ENCODE results near the gene KIAA1671. TPM values are rescaled to one million over a fixed set of nuclear protein-coding genes. Genes with fewer than 3 reads are reported as not detected.

The KIAA1671 gene
- total RNA-seq, 6 experiments from 2014 or later: 1.3 to 5.0 (median 1.6) TPM

DNA sequence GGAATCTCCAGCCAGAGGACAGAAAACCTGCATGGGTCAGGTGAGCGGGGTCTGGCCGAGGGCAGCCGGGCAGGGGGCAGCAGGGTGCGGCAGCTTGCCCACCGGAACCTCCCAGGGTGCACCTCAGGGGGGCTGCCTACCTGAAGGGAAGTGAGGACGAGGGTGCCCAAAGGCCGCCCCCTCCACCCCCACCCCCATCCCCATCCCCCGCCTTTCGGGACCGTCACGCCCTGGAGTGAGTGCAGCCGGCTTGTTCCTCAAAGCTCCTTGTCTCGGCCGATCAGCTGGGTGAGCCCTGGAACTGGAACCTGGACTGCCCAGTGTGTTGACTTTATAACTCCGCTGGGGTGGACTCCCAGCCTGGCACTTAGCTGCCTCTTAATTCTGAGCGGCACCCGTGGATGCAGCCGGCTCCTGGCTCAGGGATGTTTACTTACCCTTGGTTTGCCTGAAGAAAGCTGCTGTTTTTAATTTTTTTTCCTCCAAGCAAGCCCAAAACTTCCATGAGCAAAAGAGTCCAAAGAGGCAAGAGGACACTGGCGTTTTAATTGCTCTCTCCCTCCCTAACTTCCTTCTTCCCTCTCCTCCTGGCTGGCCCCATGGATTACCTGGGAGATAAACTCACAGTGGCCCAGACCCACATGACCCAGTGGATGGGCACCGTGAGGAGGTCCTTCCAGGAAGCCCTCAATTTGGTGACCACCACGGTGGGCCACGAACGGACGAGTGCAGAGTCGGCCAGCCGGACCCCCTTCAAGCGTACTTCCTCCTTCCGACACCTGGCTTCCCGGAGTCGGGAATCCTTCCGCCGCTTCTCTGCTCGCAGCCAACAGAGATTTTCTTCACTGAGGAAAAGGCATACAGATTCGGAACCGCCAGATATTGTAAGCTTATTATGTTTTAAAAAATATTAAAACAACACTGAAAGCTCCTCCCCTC is 159.3 kb downstream of the KIAA1671 start:
- Mint-ChIP-seq H3K4me1 (ENCODE audit: low read depth) (no peaks in the 10 kb centered on the region), H3K36me3 (ENCODE audit: low read depth) (no peaks in the 10 kb centered on the region), H3K27ac (no peak overlapping the region), H3K4me3 (no peak overlapping the region), H3K9me3 (peaks cover 11% of the 10 kb centered on the region), H3K27me3 (ENCODE audit: insufficient read depth) (no peaks in the 10 kb centered on the region; the same call in 1 of the 2 replicates)
- no peak for DNase-seq
- TF ChIP-seq, protein P1, sequence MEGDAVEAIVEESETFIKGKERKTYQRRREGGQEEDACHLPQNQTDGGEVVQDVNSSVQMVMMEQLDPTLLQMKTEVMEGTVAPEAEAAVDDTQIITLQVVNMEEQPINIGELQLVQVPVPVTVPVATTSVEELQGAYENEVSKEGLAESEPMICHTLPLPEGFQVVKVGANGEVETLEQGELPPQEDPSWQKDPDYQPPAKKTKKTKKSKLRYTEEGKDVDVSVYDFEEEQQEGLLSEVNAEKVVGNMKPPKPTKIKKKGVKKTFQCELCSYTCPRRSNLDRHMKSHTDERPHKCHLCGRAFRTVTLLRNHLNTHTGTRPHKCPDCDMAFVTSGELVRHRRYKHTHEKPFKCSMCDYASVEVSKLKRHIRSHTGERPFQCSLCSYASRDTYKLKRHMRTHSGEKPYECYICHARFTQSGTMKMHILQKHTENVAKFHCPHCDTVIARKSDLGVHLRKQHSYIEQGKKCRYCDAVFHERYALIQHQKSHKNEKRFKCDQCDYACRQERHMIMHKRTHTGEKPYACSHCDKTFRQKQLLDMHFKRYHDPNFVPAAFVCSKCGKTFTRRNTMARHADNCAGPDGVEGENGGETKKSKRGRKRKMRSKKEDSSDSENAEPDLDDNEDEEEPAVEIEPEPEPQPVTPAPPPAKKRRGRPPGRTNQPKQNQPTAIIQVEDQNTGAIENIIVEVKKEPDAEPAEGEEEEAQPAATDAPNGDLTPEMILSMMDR (IDR thresholded peaks at IDR 0.05): no peak

DNA sequence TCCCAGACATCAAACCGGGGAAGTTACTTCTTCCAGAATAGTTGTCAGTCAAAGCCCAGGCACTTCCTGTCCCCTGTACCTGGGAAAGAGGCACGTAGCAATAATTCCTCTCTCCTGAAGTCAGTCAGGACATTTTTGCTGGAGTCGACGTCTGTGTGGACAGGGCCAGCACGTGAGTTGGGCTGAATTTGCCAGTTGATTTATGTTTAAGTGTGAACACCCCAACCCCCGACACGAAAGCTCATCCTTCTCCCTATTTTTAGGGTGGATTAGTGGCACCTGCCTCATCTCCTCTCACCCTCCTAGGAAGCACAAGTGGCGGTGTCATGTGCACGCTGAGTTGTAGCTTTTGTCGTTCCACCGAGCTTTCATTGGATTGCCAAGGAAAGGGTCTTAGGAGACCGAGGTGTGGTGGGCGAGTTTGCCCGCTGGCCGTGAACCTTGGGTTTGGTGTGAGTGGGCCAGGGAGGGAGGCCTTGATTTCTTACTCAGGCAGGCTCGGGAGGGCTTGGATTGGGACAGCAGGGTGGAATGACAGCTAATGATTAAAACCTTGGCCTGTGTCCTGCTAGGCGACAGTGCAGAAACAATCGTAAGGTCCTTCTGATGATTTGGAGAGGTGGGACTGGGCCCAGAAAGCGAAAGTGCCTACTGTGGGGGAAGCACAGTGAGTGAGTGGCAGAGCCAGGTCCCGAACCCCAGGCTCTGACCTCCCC is 160.2 kb downstream of the KIAA1671 start:
- H3K4me3 Mint-ChIP-seq: no peak overlapping the region
- TF ChIP-seq, protein P1 (IDR thresholded peaks at IDR 0.05): no peak
- no peak overlapping the region for H3K27ac Mint-ChIP-seq
- no peak for DNase-seq
- H3K27me3 Mint-ChIP-seq (ENCODE audit: insufficient read depth): no peaks in the 10 kb centered on the region; the same call in 1 of the 2 replicates
- no peaks in the 10 kb centered on the region for H3K36me3 Mint-ChIP-seq (ENCODE audit: low read depth)
- H3K4me1 Mint-ChIP-seq (ENCODE audit: low read depth): no peaks in the 10 kb centered on the region
- H3K9me3 Mint-ChIP-seq: peaks cover 14% of the 10 kb centered on the region

DNA sequence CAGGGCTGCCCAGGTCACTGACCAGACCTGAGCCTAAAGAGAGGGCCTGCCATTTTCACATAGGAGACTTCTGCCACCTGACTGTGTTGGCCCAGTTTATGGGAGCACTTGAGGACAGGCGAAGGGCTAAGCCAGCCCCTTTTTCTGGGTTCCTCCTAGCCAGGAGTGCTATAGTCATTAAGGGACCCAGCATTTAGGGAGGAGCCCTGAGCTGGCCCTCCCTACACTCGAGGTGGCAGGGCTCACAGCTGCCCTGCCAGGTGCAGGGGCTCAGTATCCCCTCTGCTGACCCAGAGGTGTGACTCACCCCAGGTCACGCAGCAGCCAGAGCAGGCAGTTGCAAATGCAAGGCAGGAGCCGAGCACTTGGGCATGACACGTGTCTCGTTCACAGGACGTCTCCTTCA is 160.8 kb downstream of the KIAA1671 start:
- no peak overlapping the region for H3K27ac Mint-ChIP-seq
- no peaks in the 10 kb centered on the region for H3K4me1 Mint-ChIP-seq (ENCODE audit: low read depth)
- H3K9me3 Mint-ChIP-seq: peaks cover 17% of the 10 kb centered on the region
- H3K27me3 Mint-ChIP-seq (ENCODE audit: insufficient read depth): no peaks in the 10 kb centered on the region; the same call in 1 of the 2 replicates
- no peak overlapping the region for H3K4me3 Mint-ChIP-seq
- DNase-seq: no peak
- H3K36me3 Mint-ChIP-seq (ENCODE audit: low read depth): no peaks in the 10 kb centered on the region
- TF ChIP-seq, protein P1 (IDR thresholded peaks at IDR 0.05): no peak

DNA sequence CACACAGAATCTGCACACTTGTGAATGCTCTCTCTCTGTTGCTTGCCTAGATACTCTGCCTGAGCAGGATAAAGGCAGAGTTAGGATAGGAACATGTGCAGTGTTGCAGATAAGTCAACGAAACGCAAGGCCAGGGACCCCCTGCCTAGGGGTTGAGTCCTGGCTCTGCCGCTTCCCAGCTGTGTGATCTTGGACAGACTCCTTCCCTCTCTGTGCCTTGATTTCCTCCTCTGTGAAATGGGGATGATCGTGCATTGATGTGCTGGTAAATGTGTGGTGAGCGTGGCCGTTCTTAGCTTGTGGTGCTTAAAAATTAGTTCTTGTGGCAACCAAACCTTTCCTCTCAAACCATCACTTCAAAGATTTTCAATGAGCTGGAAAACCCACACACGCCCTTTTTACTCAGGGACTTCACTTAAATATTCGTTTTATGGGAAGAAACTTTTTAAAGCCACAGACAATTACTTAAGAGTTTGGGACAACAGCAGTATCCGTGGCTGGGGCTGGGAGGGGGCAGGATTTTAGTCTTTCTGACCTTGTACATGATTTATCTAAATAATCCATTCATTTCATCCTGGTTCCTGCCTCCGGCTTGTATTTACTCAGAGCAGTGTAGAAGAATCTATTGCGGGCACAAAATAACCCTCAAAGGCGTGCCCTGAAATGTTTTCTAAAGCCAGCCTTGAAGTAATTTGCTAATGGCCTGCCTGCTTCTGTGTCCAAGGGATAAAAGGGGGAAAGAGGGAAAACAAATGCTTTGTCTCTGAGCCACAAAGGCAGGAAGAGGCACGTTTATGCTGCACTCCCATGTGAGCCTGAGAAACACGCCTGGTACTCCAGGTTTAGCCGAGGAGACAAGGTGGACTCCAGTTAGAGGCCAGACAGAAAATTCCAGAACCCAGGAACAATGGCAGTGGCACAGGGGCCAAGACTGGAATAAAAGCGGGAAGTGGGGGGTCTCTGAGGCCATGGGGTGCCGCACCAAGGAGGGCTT is 162.2 kb downstream of the KIAA1671 start:
- Mint-ChIP-seq H3K4me3 (no peak overlapping the region), H3K27ac (no peak overlapping the region), H3K36me3 (ENCODE audit: low read depth) (peaks cover 5% of the 10 kb centered on the region; the same call in 1 of the 2 replicates)

More for the DNA sequence above, 162.2 kb downstream of the KIAA1671 start:
- Mint-ChIP-seq H3K9me3 (peaks cover 21% of the 10 kb centered on the region), H3K4me1 (ENCODE audit: low read depth) (no peaks in the 10 kb centered on the region), H3K27me3 (ENCODE audit: insufficient read depth) (peaks cover 2% of the 10 kb centered on the region)
- no peak for DNase-seq
- TF ChIP-seq, protein P1 (IDR thresholded peaks at IDR 0.05): no peak

All from HFFc6 (cell line).